Anterior cingulate cortex (tissue), 58 donors: Measurements from ENCODE around the gene FYN.

Experiments
- DNase-seq, 58 donors: peaks; one replicate each; lab custom pipeline; 2025; lab: John Stamatoyannopoulos, UW

The FYN gene

DNA sequence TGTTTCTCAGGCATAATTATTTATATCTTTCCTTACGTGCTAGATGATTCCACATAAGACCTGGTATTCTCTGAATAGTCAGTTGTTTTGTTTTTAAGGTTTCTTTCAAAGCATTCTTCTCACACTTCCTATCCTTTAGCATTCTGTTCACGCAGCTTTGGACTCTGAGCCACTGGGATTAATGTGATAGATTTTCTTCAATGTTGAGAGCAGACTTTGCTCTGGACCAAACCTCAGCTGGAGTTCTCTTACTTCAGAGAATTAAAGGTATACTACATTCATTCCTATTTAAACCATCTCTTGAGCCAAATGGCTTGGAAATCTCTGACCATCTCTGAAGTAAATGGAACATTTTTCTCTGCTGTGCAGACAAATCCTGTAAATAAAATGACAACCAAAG, 196.9 kb downstream of the FYN start:
- DNase-seq = peak in 1 of 58 donors; percentile 12

- no peak for DNase-seq
Observed at GRCh38 chr6:111674883-111675282, 198.4 kb downstream of the FYN start.

GRCh38 chr6:111674413-111674812, 198.8 kb downstream of the FYN start:
- no peak for DNase-seq

- no peak for DNase-seq
Observed at GRCh38 chr6:111673937-111674336, 199.3 kb downstream of the FYN start.

- no peak for DNase-seq
Observed at GRCh38 chr6:111673532-111673931, 199.7 kb downstream of the FYN start.

DNA sequence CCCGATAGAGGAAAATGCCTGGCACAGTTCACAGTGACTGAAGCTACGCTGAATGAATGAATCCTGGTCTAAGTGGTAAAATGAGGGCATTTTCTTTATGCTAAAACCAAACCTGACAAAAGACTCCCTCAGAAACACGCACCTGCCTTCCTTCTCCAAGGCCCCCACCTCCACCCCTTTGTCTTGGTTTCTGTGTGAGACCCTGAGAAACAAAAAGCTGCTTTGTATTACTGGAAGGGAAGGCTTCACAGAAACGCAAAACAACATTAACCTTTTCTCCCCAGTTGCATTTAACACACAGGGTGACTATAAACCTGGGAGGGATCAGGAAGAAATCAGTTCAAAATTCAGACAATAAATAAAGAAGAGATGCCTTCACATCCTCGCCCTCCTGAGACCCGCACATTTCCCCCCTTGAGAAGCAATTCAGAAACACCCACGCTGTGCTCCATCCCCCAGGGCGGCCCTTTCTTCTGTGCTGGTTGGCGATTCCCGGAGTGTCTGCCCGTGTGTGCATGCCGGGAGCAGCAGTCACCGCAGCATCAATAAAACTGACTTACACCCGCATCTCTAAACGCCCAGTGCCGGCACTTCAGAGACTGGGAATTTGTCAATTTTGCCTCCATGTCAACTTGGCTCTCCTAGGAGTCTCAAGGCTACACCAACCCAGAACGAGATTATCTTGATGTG, 200.3 kb downstream of the FYN start:
- DNase-seq = peak in 2 of 58 donors; percentile 11 to 12

DNA sequence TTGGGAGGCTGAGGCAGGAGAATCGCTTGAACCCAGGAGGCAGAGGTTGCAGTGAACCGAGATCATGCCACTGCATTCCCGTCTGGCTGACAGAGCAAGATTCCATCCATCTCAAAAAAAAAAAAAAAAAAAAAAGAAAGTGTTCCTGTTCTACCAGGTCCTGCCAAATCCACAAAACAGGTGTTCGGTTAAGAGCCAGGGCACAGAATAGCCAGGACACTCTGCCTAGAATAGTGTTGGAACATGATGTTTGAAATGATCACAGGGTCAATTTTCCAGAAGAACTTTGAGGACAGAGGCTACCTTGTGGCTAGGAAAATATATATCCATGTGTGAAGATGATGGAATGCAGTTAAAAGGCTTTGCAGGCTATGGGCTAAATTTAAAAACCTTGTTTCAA, 203.9 kb downstream of the FYN start:
- DNase-seq = no peak

GRCh38 chr6:111668410-111668809, 204.8 kb downstream of the FYN start:
- DNase-seq = no peak

DNA sequence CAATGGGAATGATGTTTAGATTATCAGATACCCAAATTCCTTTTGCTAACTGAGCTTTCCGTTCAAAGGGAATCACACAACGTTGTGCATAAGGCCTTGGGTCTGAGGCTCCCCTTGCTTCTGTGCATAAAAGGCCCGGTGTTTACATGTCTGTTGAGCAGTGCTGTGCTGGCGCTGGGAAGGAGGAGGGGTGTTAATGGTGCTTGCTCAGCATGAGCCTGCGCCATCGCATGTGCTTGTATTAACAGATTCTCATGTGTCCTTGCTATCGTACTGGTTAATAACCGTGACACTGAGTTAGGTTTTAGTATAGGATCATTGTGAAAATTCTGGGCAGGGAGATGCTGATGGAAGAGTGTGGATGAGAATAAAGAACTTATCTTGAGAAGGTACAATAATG, 205.3 kb downstream of the FYN start:
- DNase-seq = peak in 8 of 58 donors; percentile 11 to 35 (median 28)

GRCh38 chr6:111666847-111667246, 206.4 kb downstream of the FYN start:
- DNase-seq = no peak

DNA sequence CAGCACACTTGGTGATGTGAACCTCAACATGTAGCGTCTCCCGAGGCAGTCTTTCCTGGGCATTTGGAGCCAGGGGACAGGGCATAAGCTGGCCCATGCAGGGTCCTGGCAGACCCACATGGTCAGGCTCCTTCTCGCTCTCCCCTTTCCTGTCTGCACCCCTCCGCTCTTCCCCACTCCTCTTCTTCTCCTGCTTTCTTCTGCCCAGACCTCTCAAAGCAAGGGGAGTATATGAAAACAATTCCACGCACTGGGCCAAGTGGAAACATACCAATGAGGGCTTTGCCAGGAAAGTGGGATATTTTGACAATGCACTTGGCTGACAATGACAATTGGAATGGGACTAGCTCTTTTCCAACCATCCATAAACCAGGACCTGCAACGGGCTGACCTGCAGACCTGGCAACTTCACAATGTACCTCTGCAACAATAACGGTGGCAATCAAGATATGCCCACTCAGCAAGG, 208.7 kb downstream of the FYN start:
- DNase-seq = peak in 2 of 58 donors; percentile 19 to 30

DNA sequence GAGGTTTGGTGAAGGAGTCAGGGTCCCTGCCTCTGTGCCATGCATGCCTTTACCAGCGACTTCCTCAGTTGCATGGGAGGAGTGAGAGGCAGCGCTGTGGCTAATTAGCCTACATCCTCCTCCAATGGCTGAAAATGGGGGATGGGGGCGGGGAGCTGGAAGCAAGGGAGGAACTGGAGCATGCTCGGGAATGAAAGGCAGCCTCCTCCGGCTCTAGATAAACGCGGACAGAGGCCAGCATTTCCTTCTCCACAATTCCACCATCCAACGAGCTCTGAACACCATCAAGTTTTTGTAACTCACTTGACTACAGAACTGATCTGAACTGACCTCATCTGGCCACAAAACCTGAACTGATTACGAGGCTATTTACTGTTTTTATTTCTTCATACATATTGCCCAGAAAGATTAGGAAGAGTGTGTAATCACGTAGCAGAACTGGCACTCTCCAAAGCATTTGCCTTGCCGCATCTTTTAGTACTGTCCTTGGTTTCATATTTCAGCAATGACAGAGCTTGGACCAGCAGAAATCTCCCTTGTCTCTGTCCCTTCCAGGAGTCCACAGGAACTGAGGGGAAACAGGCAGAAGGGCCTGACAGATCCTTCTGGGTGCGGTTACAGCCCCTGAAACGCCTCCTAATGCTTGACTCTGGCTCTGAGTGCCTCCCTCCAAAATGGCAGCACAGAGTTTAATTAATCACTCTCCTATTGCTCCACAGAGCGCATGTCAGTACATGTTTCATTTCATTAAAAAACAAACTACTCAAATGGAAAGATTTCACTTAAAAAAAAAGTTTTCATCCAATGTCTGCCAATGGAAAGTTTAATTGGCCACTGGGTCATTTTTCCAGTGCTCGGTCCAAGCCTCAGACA, 209.3 kb downstream of the FYN start:
- peak in 45 of 58 donors; percentile 17 to 69 (median 37) for DNase-seq

GRCh38 chr6:111662794-111663593, 210.3 kb downstream of the FYN start:
- DNase-seq = peak in 32 of 58 donors; percentile 15 to 71 (median 35)

- no peak for DNase-seq
Observed at GRCh38 chr6:111662072-111662793, 211.0 kb downstream of the FYN start.

DNA sequence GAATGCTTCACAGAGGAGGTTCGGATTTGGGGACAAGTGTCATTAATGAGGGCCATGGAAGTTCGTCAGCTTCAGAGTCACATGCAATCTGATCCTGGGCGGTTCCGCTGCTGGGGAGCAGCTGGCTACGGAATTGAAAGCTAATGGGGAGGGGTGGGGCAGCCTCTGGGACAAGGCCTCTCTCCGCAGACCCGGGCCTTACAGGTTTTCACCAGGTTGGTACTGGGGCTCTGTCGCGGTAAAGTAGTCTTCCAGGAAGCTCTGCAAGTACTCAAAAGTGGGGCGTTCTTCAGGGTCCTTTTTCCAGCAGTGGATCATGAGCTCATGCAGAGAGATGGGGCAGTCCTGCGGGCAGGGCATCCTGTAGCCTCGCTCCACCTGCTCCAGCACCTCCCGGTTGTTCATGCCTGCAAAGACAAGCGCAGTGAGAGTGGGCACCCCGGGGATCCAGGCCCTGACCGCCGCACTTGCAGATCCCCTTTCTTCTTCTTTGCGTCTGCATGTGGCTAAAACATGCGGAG, 211.7 kb downstream of the FYN start:
- peak in 1 of 58 donors; percentile 13 for DNase-seq

- DNase-seq = no peak
Observed at GRCh38 chr6:111660531-111660930, 212.7 kb downstream of the FYN start.

DNA sequence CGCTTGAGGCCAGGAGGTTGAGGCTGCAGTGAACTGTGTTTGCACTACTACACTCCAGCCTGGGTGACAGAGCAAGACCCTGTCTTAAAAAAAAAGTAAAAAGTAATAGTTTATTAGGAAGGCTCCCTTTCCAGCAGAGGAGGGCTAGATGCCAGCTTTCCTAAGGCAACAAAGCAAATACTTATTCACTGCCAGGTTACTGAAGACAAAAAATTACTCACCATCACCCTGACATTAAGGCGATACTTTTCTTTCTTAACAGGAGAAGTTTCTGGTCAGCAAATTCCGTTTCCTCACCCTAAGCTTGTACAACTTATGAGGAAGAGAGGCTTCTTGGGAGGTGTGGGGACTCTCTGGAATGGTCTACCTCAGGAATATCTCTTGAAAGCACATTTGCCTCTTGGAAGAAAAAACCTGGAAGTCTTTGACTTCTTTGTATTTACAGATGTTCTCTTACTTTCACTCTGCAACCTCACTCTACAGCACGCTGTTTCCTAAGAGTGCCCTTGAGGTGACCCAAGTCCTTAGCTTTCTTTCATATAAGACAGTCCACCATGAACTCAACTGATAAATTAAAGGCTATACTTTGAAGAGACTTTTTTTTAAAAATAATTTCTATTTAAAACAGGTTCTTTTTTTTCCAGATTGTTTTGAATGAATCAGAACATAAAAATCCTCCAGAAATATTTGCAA, 214.6 kb downstream of the FYN start:
- peak in 1 of 58 donors; percentile 19 for DNase-seq

GRCh38 chr6:111657146-111657545, 216.1 kb downstream of the FYN start:
- no peak for DNase-seq

DNA sequence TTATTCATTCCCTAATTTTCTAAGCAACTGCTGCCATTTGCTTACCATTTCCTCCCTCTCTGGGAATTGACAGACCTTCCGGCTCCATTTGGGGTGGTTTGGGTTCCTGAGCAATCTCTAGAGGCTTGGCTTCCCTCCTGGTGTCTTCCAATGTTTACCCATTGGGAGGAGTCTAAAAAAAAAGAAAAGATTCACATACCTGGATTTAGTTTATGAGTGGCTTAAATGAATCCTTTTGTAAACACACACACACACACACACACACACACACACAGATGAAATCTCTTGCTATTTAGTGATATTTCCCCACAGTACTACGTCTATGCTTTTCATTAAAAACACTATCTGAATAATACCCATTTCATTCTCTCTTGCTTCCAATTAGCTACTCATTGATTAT, 219.3 kb downstream of the FYN start:
- DNase-seq = no peak
